ENCODE results near the gene MEX3D. TPM values are rescaled to one million over a fixed set of nuclear protein-coding genes. Genes with fewer than 3 reads are reported as not detected.

The MEX3D gene
- total RNA-seq, 1 donor from 2014 or later, result 21.4 TPM

- intact Hi-C loops (cut with DNase I), result no loop called here
- TF ChIP-seq POLR2AphosphoS5 (IDR thresholded peaks at IDR 0.05; ENCODE audit: insufficient read depth in 1 of 2, low read depth in 1 of 2), result no peak
- no peak for TF ChIP-seq CTCF (IDR thresholded peaks at IDR 0.05)
- no peak for TF ChIP-seq POLR2A (IDR thresholded peaks at IDR 0.05)
- Histone ChIP-seq H3K27me3 (no peaks in the 10 kb centered on the region), H3K4me1 (peaks cover 32% of the 10 kb centered on the region), H3K27ac (no peak overlapping the region), H3K4me3 (no peak overlapping the region), H3K9me3 (no peaks in the 10 kb centered on the region), H3K36me3 (peaks cover 0 to 14% of the 10 kb centered on the region in 2 donors)
- no peak for DNase-seq (ENCODE audit: extremely low spot score in 2 of 2)
These were observed 19.7 kb upstream of the MEX3D start for GRCh38 chr19:1587872-1588271.

DNA sequence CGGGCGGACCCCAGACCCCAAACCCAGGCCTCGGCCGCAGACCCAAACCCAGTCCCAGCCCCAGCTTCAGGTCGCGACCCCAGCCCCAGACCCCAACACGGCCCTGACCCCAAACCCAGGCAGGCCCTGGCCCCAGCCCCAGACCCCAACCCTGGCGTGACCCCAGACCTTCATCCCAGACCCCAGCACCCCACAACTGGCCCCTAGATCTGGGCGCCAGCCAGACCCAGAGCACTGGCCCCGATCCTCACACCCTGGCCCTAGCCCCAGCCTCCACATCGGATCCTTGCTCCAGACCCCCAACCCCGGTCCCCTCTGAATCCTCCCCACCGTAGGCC lies 17.1 kb upstream of the MEX3D start:
- intact Hi-C loops (cut with DNase I), result no loop called here
- DNase-seq (ENCODE audit: extremely low spot score in 2 of 2), result no peak
- TF ChIP-seq CTCF (IDR thresholded peaks at IDR 0.05) (no peak), POLR2A (IDR thresholded peaks at IDR 0.05) (no peak), POLR2AphosphoS5 (IDR thresholded peaks at IDR 0.05; ENCODE audit: insufficient read depth in 1 of 2, low read depth in 1 of 2) (no peak)
- Histone ChIP-seq H3K27me3 (no peaks in the 10 kb centered on the region), H3K9me3 (no peaks in the 10 kb centered on the region), H3K4me3 (no peak overlapping the region), H3K27ac (no peak overlapping the region), H3K4me1 (peaks cover 14% of the 10 kb centered on the region), H3K36me3 (peaks cover 0 to 40% of the 10 kb centered on the region in 2 donors)

DNA sequence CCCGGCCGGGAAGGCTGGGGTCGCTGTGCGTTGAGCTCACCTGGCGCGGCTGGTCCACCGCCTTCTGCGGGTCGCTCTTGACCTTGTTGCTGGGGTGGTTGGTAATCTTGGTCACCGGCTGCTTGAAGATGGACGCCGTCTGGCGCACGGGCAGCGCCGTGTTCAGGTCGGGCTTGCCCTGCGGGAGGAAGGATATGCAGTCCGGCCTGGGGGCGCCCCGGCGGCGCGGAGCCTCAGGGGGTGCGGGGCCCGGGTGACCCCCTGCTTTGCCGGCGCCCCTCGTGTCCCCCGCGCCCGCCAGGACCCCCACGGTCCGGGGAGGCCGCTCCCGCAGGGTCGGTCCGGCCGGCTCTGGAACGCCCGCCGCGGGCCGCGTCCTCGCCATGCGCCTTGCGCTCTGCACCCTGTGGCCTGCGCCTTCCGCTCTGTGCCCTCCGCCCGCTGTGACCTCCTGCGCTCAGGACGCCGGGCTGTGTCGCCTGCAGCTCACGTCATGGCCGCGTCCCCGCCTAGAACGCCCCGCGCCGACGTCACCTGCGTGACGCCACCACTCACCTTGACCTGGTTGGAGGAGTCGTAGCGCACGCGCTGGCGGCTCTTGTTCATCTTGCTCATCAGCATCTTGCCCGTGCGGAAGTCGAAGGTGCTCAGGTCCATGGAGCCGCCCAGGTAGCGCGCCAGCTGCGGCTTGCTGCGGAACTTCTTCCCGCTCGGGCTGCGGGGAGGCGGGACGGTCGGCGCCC lies 16.5 kb upstream of the MEX3D start:
- DNase-seq (ENCODE audit: extremely low spot score in 2 of 2), result no peak

DNA sequence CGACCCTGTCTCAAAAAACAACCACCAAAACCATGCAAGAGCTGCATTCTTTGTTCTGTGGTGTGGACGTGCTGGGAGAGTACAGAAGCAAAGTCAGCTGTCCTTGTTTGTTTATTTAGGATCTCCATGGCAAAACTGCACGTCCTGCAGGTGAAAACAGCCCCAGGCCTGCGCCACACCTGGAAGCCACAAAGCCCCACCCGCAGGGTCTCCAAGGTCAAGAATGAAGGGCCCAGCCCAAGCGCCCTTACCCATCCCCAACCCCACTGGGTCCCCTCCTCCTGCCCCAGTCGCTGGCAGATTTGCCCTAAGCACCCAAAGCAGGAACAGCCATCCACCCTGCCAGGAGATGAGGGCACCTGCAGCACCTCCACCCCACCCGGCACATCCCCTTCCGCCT lies 14.1 kb upstream of the MEX3D start:
- TF ChIP-seq POLR2A (IDR thresholded peaks at IDR 0.05) (no peak), POLR2AphosphoS5 (IDR thresholded peaks at IDR 0.05; ENCODE audit: insufficient read depth in 1 of 2, low read depth in 1 of 2) (no peak), CTCF (IDR thresholded peaks at IDR 0.05) (no peak)
- no peak overlapping the region for H3K4me3 ChIP-seq
- H3K4me1 ChIP-seq, result no peaks in the 10 kb centered on the region
- no peaks in the 10 kb centered on the region for H3K9me3 ChIP-seq
- DNase-seq (ENCODE audit: extremely low spot score in 2 of 2), result no peak
- H3K36me3 ChIP-seq, result peaks cover 0 to 70% of the 10 kb centered on the region in 2 donors
- H3K27ac ChIP-seq, result no peak overlapping the region
- no peaks in the 10 kb centered on the region for H3K27me3 ChIP-seq
- intact Hi-C loops (cut with DNase I), result no loop called here

More for the DNA sequence above, 16.5 kb upstream of the MEX3D start:
- Histone ChIP-seq H3K36me3 (peaks cover 0 to 46% of the 10 kb centered on the region in 2 donors), H3K27me3 (no peaks in the 10 kb centered on the region), H3K27ac (no peak overlapping the region), H3K4me3 (no peak overlapping the region), H3K4me1 (peaks cover 9% of the 10 kb centered on the region), H3K9me3 (no peaks in the 10 kb centered on the region)
- intact Hi-C loops (cut with DNase I), result no loop called here
- TF ChIP-seq POLR2AphosphoS5 (IDR thresholded peaks at IDR 0.05; ENCODE audit: insufficient read depth in 1 of 2, low read depth in 1 of 2) (no peak), POLR2A (IDR thresholded peaks at IDR 0.05) (no peak), CTCF (IDR thresholded peaks at IDR 0.05) (no peak)

GRCh38 chr19:1580957-1581356 lies 12.8 kb upstream of the MEX3D start:
- intact Hi-C loops (cut with DNase I), result no loop called here
- H3K9me3 ChIP-seq, result no peaks in the 10 kb centered on the region
- no peaks in the 10 kb centered on the region for H3K4me1 ChIP-seq
- TF ChIP-seq POLR2A (IDR thresholded peaks at IDR 0.05), result no peak
- no peak for TF ChIP-seq POLR2AphosphoS5 (IDR thresholded peaks at IDR 0.05; ENCODE audit: insufficient read depth in 1 of 2, low read depth in 1 of 2)
- no peak for TF ChIP-seq CTCF (IDR thresholded peaks at IDR 0.05)
- DNase-seq (ENCODE audit: extremely low spot score in 2 of 2), result no peak
- H3K36me3 ChIP-seq, result peaks cover 0 to 77% of the 10 kb centered on the region in 2 donors
- H3K27ac ChIP-seq, result no peak overlapping the region
- H3K27me3 ChIP-seq, result no peaks in the 10 kb centered on the region
- H3K4me3 ChIP-seq, result no peak overlapping the region

Measured in vagina (tissue), 2 donors.